ENCODE results near the gene MAGED2.

- TF ChIP-seq, protein P1, sequence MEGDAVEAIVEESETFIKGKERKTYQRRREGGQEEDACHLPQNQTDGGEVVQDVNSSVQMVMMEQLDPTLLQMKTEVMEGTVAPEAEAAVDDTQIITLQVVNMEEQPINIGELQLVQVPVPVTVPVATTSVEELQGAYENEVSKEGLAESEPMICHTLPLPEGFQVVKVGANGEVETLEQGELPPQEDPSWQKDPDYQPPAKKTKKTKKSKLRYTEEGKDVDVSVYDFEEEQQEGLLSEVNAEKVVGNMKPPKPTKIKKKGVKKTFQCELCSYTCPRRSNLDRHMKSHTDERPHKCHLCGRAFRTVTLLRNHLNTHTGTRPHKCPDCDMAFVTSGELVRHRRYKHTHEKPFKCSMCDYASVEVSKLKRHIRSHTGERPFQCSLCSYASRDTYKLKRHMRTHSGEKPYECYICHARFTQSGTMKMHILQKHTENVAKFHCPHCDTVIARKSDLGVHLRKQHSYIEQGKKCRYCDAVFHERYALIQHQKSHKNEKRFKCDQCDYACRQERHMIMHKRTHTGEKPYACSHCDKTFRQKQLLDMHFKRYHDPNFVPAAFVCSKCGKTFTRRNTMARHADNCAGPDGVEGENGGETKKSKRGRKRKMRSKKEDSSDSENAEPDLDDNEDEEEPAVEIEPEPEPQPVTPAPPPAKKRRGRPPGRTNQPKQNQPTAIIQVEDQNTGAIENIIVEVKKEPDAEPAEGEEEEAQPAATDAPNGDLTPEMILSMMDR (IDR thresholded peaks at IDR 0.05 in 2 of 3, conservative IDR thresholded peaks at IDR 0.05 in 1 of 3; ENCODE audit: insufficient read depth in 2 of 3, low read depth in 1 of 3, low read length in 3 of 3) = no peak
- TF ChIP-seq RAD21 (CRISPR knock-in tag; conservative IDR thresholded peaks at IDR 0.05 in 1 of 2, IDR thresholded peaks at IDR 0.05 in 1 of 2) (no peak), SIN3A (IDR thresholded peaks at IDR 0.05; ENCODE audit: borderline replicate concordance in 2 of 2, control insufficient read depth in 1 of 2, low read depth in 2 of 2, low read length in 2 of 2) (no peak), SMC3 (conservative IDR thresholded peaks at IDR 0.05; ENCODE audit: insufficient read depth, low read depth, low read length) (no peak), ZNF133 (CRISPR knock-in tag; IDR thresholded peaks at IDR 0.05) (no peak), MEIS2 (IDR thresholded peaks at IDR 0.05; ENCODE audit: partially characterized antibody) (no peak), HMG20A (CRISPR knock-in tag; conservative IDR thresholded peaks at IDR 0.05) (no peak), POLR3A (IDR thresholded peaks at IDR 0.05; ENCODE audit: borderline replicate concordance, extremely low read depth, insufficient read depth, insufficient read length) (no peak), NRF1 (conservative IDR thresholded peaks at IDR 0.05 in 1 of 2, IDR thresholded peaks at IDR 0.05 in 1 of 2) (no peak), GABPA (tag; conservative IDR thresholded peaks at IDR 0.05; ENCODE audit: low read depth) (no peak)
- TF ChIP-seq, protein P2, sequence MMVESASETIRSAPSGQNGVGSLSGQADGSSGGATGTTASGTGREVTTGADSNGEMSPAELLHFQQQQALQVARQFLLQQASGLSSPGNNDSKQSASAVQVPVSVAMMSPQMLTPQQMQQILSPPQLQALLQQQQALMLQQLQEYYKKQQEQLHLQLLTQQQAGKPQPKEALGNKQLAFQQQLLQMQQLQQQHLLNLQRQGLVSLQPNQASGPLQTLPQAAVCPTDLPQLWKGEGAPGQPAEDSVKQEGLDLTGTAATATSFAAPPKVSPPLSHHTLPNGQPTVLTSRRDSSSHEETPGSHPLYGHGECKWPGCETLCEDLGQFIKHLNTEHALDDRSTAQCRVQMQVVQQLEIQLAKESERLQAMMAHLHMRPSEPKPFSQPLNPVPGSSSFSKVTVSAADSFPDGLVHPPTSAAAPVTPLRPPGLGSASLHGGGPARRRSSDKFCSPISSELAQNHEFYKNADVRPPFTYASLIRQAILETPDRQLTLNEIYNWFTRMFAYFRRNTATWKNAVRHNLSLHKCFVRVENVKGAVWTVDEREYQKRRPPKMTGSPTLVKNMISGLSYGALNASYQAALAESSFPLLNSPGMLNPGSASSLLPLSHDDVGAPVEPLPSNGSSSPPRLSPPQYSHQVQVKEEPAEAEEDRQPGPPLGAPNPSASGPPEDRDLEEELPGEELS (CRISPR knock-in tag; IDR thresholded peaks at IDR 0.05; ENCODE audit: borderline replicate concordance) = no peak
Observed at GRCh38 chrX:54788446-54788845, 19.1 kb upstream of the MAGED2 start.

Measured in K562 (cell line).